Measurements from ENCODE around the gene ZDHHC24. TPM values are rescaled to one million over a fixed set of nuclear protein-coding genes. Genes with fewer than 3 reads are reported as not detected.
A peak's percentile ranks its signal among the peaks of the same experiment; 100 is the strongest.
"Not testable (repeated sequence)": the region's sequence is repeated elsewhere in the genome, so short reads cannot be mapped to it uniquely, and the experiment has no call there.

The ZDHHC24 gene, protein sequence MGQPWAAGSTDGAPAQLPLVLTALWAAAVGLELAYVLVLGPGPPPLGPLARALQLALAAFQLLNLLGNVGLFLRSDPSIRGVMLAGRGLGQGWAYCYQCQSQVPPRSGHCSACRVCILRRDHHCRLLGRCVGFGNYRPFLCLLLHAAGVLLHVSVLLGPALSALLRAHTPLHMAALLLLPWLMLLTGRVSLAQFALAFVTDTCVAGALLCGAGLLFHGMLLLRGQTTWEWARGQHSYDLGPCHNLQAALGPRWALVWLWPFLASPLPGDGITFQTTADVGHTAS
- 12.4 and 13.3 TPM in 2 replicates for total RNA-seq (2012; rRNA removed)

DNA sequence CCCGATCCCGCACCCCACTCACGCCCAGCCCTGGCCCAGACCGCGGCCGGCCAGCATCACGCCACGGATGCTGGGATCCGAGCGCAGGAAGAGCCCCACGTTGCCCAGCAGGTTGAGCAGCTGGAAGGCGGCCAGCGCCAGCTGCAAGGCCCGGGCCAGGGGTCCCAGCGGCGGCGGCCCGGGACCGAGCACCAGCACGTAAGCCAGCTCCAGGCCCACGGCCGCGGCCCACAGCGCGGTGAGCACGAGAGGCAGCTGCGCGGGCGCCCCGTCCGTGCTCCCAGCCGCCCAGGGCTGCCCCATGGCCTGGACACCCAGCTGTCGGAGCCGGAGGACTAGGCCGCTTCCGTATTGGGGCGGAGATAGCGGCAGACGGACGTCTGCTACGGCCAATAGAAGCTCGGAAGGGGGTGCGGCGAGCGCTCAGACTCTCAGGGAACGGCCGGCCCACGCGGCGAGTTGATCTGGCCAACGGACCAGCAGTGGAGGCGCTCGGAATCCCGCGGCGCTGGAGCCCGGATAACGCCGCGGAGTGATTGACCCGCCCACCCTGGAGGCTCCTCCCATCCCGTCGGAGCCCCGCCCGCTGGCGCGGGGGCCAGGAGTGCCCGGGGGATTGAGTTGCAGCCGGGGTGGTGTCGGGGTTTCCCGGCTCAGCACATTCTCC lies at the start of gene ZDHHC24:
Gene ZDHHC24, minus strand, starts transcription at position 348 of the 667 bp plus-strand sequence. Its CDS starts 45 bp downstream, at position 303.
- peaks cover 17% of the 10 kb centered on the region for H3K4me1 ChIP-seq (ENCODE audit: control insufficient read depth, insufficient read depth, low read length)
- no peaks in the 10 kb centered on the region for H3K36me3 ChIP-seq (ENCODE audit: insufficient read depth, low read length)
- H3K9ac ChIP-seq (ENCODE audit: low read depth, low read length), result peak within 1 kb of the TSS; percentile 89
- H3K4me2 ChIP-seq (ENCODE audit: low read length), result peak within 1 kb of the TSS; percentile 78
- no peaks in the 10 kb centered on the region for H3K9me3 ChIP-seq (replicated peaks; ENCODE audit: low read length)
- H3K27me3 ChIP-seq (ENCODE audit: control insufficient read depth, insufficient read depth, low read length), result peaks cover 26% of the 10 kb centered on the region
- H3K4me3 ChIP-seq (ENCODE audit: low read length), result peak within 1 kb of the TSS; percentile 83

DNA sequence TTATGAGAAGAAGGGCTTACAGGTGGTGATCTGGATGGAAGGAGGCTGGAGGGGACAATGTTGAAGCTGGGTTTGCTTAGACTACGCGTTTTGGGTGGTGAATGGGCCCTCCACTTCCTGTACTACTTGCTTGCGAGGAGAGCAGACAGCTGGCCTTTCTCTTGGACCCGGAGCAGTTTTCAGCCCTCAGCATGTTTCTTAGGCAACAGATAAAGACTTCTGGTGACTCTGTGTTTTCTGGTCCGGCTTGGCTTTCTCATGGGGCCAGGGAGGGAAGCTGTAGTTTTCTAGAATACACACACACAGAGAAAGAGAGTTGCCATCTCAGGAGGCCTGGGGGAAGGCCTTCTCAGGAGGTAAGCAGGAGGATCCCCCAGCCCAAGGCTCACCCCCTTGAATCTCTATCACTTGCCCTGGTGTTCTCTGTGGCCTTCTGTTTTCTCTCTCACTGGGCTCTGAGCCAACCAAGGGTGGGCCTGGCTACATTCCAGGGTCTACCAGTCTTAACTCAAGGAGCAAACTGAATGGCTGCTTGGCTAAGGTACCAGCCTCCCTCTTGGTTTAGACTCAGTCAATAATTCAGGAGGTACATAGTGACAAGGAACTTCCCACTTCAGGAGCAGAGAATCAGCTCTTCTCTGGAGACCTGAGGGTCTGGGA lies 49.5 kb upstream of the ZDHHC24 start:
- Histone ChIP-seq H3K4me1 (ENCODE audit: control insufficient read depth, insufficient read depth, low read length) (peaks cover 12% of the 10 kb centered on the region), H3K27me3 (ENCODE audit: control insufficient read depth, insufficient read depth, low read length) (peaks cover 7% of the 10 kb centered on the region), H3K4me2 (ENCODE audit: low read length) (peak overlapping the region; percentile 31), H3K9ac (ENCODE audit: low read depth, low read length) (no peak overlapping the region), H3K36me3 (ENCODE audit: insufficient read depth, low read length) (peaks cover 14% of the 10 kb centered on the region), H3K4me3 (ENCODE audit: low read length) (no peak overlapping the region), H3K9me3 (replicated peaks; ENCODE audit: low read length) (no peaks in the 10 kb centered on the region)

DNA sequence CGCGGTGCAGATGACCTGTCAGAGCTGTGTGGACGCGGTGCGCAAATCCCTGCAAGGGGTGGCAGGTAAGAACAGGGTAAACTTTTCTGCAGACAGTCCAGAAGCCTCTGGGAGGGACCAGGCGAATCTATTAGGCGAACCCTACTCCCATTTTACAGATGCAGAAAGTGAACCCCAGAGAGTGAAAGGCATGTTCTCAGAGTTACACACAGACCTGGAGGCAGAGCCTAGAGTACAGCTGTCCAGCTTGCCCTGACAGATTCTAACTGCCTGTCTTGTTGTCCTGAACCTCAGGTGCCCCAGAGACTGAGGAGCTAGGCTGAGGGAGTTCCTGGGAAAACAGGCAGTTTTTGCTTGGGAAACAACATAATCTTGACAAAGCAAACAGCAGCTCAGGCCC lies 47.8 kb upstream of the ZDHHC24 start:
- Histone ChIP-seq H3K27me3 (ENCODE audit: control insufficient read depth, insufficient read depth, low read length) (peaks cover 9% of the 10 kb centered on the region), H3K9ac (ENCODE audit: low read depth, low read length) (peak overlapping the region; percentile 90), H3K4me2 (ENCODE audit: low read length) (peak overlapping the region; percentile 98), H3K9me3 (replicated peaks; ENCODE audit: low read length) (no peaks in the 10 kb centered on the region), H3K4me3 (ENCODE audit: low read length) (peak overlapping the region; percentile 82), H3K4me1 (ENCODE audit: control insufficient read depth, insufficient read depth, low read length) (peaks cover 12% of the 10 kb centered on the region), H3K36me3 (ENCODE audit: insufficient read depth, low read length) (no peaks in the 10 kb centered on the region)

DNA sequence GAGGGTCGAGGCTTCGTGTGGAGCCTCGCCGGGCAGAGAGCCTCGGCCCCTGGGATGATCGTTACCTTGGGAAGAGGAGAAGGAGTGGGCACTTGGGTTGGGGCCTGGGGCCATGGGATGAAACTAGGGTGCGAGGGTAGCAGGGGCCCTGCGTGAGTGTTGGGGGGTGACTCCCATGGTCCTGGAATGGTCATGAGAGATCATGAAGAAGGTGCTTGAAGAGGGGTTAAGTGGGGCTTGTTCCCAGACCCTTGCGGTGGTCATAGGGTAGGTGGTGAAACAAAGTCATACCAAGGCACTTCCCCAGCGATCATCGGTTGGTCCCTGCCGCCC lies 47.4 kb upstream of the ZDHHC24 start:
- H3K36me3 ChIP-seq (ENCODE audit: insufficient read depth, low read length), result no peaks in the 10 kb centered on the region
- peaks cover 12% of the 10 kb centered on the region for H3K4me1 ChIP-seq (ENCODE audit: control insufficient read depth, insufficient read depth, low read length)
- peak overlapping the region; percentile 82 for H3K4me3 ChIP-seq (ENCODE audit: low read length)
- peak overlapping the region; percentile 90 for H3K9ac ChIP-seq (ENCODE audit: low read depth, low read length)
- peaks cover 9% of the 10 kb centered on the region for H3K27me3 ChIP-seq (ENCODE audit: control insufficient read depth, insufficient read depth, low read length)
- peak overlapping the region; percentile 98 for H3K4me2 ChIP-seq (ENCODE audit: low read length)
- H3K9me3 ChIP-seq (replicated peaks; ENCODE audit: low read length), result no peaks in the 10 kb centered on the region

DNA sequence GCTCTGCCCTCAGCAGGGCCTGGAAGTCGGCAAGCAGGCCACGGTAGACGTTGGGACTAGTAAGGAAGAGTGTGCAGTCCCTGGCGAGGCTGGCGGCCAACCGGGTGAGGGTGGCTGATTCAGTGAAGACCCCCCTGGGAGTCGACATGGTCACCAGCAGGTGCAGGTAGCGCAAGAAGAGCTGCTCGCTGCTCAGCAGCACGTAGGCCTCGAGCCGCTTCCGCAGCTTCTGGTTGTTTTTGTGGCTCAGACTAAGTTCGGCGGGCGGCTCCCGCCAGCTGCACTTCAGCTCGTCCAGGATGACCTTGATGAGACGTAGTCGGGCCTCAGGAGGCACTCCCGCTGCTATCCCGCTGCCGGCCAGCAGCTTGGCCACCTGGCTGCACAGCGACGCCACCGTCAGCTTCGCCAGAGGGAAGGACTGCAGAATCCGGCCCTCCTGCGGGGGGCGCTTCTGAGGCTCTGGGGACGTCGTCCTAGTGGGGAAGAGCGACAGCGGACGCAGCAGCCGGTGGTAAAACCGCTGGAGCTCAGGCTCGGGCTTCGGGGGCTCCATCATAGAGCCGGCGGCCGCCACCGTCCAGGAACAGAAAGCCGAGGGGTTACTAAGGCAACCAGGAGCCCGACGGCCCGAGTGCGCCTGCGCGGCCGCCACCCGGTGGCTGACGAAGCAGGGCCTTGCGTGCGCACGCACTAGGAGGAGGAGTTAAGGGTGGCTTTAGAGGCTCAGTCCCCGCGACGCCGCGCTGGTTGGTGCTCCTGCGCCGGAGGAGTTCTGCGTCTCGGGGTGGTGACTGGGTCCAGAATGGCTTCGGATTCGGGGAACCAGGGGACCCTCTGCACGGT lies 46.8 kb upstream of the ZDHHC24 start, which contains the start of the genes CCDC87 and CCS:
Gene CCDC87, minus strand, starts transcription at position 607 of the 846 bp plus-strand sequence. Its CDS starts 48 bp downstream, at position 559.
Gene CCS, plus strand, starts transcription at position 729 of the 846 bp plus-strand sequence. Its CDS starts 77 bp downstream, at position 806.
- H3K27me3 ChIP-seq (ENCODE audit: control insufficient read depth, insufficient read depth, low read length), result peaks cover 9% of the 10 kb centered on the region
- peak within 1 kb of the TSS; percentile 82 for H3K4me3 ChIP-seq (ENCODE audit: low read length)
- no peaks in the 10 kb centered on the region for H3K36me3 ChIP-seq (ENCODE audit: insufficient read depth, low read length)
- peaks cover 12% of the 10 kb centered on the region for H3K4me1 ChIP-seq (ENCODE audit: control insufficient read depth, insufficient read depth, low read length)
- peak within 1 kb of the TSS; percentile 90 for H3K9ac ChIP-seq (ENCODE audit: low read depth, low read length)
- H3K9me3 ChIP-seq (replicated peaks; ENCODE audit: low read length), result no peaks in the 10 kb centered on the region
- peak within 1 kb of the TSS; percentile 98 for H3K4me2 ChIP-seq (ENCODE audit: low read length)

DNA sequence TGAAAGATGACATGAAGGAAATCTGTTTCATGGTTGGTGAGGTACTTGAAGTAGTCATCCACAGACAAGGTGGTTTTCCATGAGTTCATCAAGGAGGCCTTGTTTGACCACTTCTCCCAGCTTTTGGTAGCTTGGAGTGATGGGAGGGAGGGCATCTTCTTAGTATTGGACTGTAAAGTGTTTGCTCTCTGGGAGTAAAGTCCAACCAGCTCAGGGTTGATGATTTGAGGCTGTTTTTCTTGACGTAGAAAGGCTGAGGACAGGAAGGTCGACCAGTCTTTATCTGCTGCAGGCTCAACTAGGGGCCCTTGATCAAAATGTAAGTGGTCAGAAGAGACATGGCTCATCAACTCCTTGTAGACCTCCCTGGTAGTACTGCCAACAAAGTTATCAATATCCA lies 45.3 kb upstream of the ZDHHC24 start:
- H3K4me1 ChIP-seq (ENCODE audit: control insufficient read depth, insufficient read depth, low read length), result peaks cover 12% of the 10 kb centered on the region
- no peak overlapping the region for H3K4me2 ChIP-seq (ENCODE audit: low read length)
- H3K4me3 ChIP-seq (ENCODE audit: low read length), result no peak overlapping the region
- no peak overlapping the region for H3K9ac ChIP-seq (ENCODE audit: low read depth, low read length)
- no peaks in the 10 kb centered on the region for H3K9me3 ChIP-seq (replicated peaks; ENCODE audit: low read length)
- H3K36me3 ChIP-seq (ENCODE audit: insufficient read depth, low read length), result no peaks in the 10 kb centered on the region
- H3K27me3 ChIP-seq (ENCODE audit: control insufficient read depth, insufficient read depth, low read length), result peaks cover 12% of the 10 kb centered on the region

DNA sequence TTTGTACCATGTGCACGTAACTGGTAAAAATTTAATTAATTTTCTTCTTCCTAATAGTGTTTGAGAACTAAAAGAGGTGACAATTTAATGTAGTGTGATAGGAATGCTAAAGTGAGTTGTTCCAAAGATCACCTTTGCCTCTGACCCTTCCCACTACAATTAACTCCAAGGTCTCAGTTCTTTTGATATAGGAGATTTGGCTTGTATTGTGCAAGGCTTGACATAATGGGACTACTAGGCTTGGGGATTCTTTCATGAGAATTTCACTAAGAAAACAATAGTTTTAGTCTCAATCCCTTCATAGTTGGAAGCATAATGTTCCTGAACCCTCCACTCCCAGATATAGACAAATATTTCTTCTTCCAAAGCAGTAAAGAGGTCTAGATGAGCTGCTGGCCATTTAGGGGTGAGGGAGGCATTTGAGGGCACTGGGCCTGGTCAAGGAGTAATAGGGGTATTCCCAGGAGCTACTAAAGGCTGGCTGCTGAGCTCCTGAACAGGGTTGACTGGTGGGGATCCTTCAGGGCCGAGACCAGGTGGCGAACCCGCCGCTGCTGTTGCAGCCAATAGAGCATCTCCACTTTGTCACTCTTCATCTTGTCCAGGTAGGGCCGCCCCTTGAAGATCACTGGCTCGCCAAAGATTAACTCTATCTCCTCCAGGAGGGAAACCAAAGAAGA lies 44.3 kb upstream of the ZDHHC24 start:
- Histone ChIP-seq H3K4me2 (ENCODE audit: low read length) (no peak overlapping the region), H3K36me3 (ENCODE audit: insufficient read depth, low read length) (no peaks in the 10 kb centered on the region), H3K4me1 (ENCODE audit: control insufficient read depth, insufficient read depth, low read length) (peaks cover 11% of the 10 kb centered on the region), H3K9ac (ENCODE audit: low read depth, low read length) (no peak overlapping the region), H3K9me3 (replicated peaks; ENCODE audit: low read length) (no peaks in the 10 kb centered on the region), H3K27me3 (ENCODE audit: control insufficient read depth, insufficient read depth, low read length) (peaks cover 13% of the 10 kb centered on the region), H3K4me3 (ENCODE audit: low read length) (no peak overlapping the region)

DNA sequence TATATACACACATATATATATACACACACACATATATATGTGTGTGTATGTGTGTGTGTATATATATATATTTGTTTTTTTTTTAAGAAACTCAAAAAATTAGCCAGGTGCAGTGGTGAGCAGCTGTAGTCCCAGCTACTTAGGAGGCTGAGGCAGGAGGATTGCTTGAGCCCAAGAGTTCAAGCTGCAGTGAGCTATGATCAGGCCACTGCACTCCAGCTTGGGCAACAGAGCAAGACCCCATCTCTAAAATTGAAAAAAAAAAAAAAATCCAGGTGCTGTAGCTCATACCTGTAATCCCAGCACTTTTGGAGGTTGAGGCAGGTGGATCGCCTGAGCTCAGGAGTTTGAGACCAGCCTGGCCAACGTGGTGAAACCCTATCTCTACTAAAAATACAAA lies 43.5 kb upstream of the ZDHHC24 start:
- not testable (repeated sequence) for H3K4me1 ChIP-seq (ENCODE audit: control insufficient read depth, insufficient read depth, low read length); H3K36me3 ChIP-seq (ENCODE audit: insufficient read depth, low read length); H3K9ac ChIP-seq (ENCODE audit: low read depth, low read length); H3K4me3 ChIP-seq (ENCODE audit: low read length); H3K4me2 ChIP-seq (ENCODE audit: low read length); H3K9me3 ChIP-seq (replicated peaks; ENCODE audit: low read length)
- peaks cover 13% of the 10 kb centered on the region for H3K27me3 ChIP-seq (ENCODE audit: control insufficient read depth, insufficient read depth, low read length)

DNA sequence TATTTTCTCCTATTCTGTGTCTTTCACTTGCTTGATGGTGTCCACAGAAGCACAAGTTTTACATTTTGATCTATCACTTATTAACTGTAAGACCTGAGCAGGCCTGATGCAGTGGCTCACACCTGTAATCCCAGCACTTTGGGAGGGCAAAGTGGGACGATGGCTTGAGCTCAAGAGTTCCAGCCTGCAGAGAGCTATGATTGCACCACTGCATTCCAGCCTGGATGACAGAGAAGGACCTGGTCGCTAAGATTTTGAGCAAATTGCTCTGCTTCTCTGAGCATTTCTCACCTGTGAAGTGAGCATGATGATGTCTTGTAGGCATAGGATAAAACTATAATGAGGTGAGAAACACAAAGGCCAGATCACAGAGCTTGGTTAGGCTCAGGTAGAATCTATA lies 40.3 kb upstream of the ZDHHC24 start:
- Histone ChIP-seq H3K36me3 (ENCODE audit: insufficient read depth, low read length) (no peaks in the 10 kb centered on the region), H3K4me3 (ENCODE audit: low read length) (no peak overlapping the region), H3K4me2 (ENCODE audit: low read length) (no peak overlapping the region), H3K4me1 (ENCODE audit: control insufficient read depth, insufficient read depth, low read length) (no peaks in the 10 kb centered on the region), H3K9me3 (replicated peaks; ENCODE audit: low read length) (no peaks in the 10 kb centered on the region), H3K27me3 (ENCODE audit: control insufficient read depth, insufficient read depth, low read length) (peaks cover 13% of the 10 kb centered on the region), H3K9ac (ENCODE audit: low read depth, low read length) (no peak overlapping the region)

DNA sequence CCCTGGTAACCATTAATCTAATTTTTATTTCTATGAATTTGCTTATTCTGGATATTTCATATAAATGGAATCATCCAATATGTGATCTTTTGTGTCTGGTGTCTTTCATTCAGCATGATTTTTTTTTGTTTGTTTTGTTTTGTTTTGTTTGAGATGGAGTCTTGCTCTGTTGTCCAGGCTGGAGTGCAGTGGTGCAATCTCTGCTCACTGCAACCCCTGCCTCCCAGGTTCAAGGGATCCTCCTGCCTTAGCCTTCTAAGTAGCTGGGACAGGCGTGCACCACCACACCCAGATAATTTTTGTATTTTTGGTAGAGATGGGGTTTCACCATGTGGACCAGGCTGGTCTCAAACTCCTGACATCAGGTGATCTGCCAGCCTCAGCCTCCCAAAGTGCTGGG lies 39.6 kb upstream of the ZDHHC24 start:
- H3K9ac ChIP-seq (ENCODE audit: low read depth, low read length); H3K4me3 ChIP-seq (ENCODE audit: low read length); H3K27me3 ChIP-seq (ENCODE audit: control insufficient read depth, insufficient read depth, low read length); H3K4me2 ChIP-seq (ENCODE audit: low read length); H3K9me3 ChIP-seq (replicated peaks; ENCODE audit: low read length); H3K36me3 ChIP-seq (ENCODE audit: insufficient read depth, low read length); H3K4me1 ChIP-seq (ENCODE audit: control insufficient read depth, insufficient read depth, low read length): not testable (repeated sequence)

Data from skeletal muscle satellite cell (primary cell).